ENCODE measurements around the gene NFKBIZ. TPM values are rescaled to one million over a fixed set of nuclear protein-coding genes. Genes with fewer than 3 reads are reported as not detected.
A peak's percentile ranks its signal among the peaks of the same experiment; 100 is the strongest.

NFKBIZ gene
- total RNA-seq, 2 experiments from 2014 or later: 11.8 to 26.6 TPM

GRCh38 chr3:101876142-101876541 is 26.8 kb downstream of the NFKBIZ start:
- Histone ChIP-seq H2AFZ (ENCODE audit: low read length) (0 out of 2 replicates have a peak overlapping the region, but pooled peaks have one; percentile 18), H3K9me2 (ENCODE audit: insufficient read depth, low read length) (no peaks in the 10 kb centered on the region), H3K79me2 (ENCODE audit: insufficient read depth, low read depth, low read length) (no peaks in the 10 kb centered on the region), H3K36me3 (ENCODE audit: insufficient read depth, low read length) (no peaks in the 10 kb centered on the region), H3K4me3 (ENCODE audit: low read depth, low read length, poor library complexity, severe bottlenecking) (no peak overlapping the region), H4K20me1 (ENCODE audit: insufficient read depth, low read length) (no peaks in the 10 kb centered on the region), H3K9me3 (ENCODE audit: low read length) (no peaks in the 10 kb centered on the region), H3K4me2 (ENCODE audit: low read length) (no peak overlapping the region), H3K4me1 (ENCODE audit: insufficient read depth, low read length, poor library complexity, severe bottlenecking) (peaks cover 11% of the 10 kb centered on the region), H3K27ac (ENCODE audit: low read depth, low read length, poor library complexity, severe bottlenecking) (no peak overlapping the region)
- intact Hi-C loops (cut with micrococcal nuclease; ENCODE audit: unreplicated experiment): no loop called here
- TF ChIP-seq EZH2phosphoT487 (IDR thresholded peaks at IDR 0.05; ENCODE audit: borderline replicate concordance, low read depth, low read length) (no peak), CTCF (conservative IDR thresholded peaks at IDR 0.05; ENCODE audit: low read length) (no peak)
- BruUV-seq (replicated peaks): no TSS peak
- no peak for DNase-seq (ENCODE audit: low spot score)
- POLR2A ChIA-PET: interaction anchor here (0.5 to 1.6 kb wide), 7 partner anchors 11 to 341 kb away, joined by 3 to 5 read pairs (median 3); no protein-coding TSS in a partner anchor
- CTCF ChIA-PET (ENCODE audit: unreplicated experiment): interaction anchor here (0.9 kb wide), 1 partner anchor 16 kb away, joined by 3 read pairs; no protein-coding TSS in a partner anchor

GRCh38 chr3:101878589-101878988 is 29.3 kb downstream of the NFKBIZ start:
- Histone ChIP-seq H3K9me3 (ENCODE audit: low read length) (no peaks in the 10 kb centered on the region), H3K79me2 (ENCODE audit: insufficient read depth, low read depth, low read length) (no peaks in the 10 kb centered on the region), H3K4me2 (ENCODE audit: low read length) (no peak overlapping the region), H3K27ac (ENCODE audit: low read depth, low read length, poor library complexity, severe bottlenecking) (no peak overlapping the region), H3K4me3 (ENCODE audit: low read depth, low read length, poor library complexity, severe bottlenecking) (no peak overlapping the region), H4K20me1 (ENCODE audit: insufficient read depth, low read length) (no peaks in the 10 kb centered on the region), H3K4me1 (ENCODE audit: insufficient read depth, low read length, poor library complexity, severe bottlenecking) (peaks cover 11% of the 10 kb centered on the region), H3K36me3 (ENCODE audit: insufficient read depth, low read length) (no peaks in the 10 kb centered on the region), H2AFZ (ENCODE audit: low read length) (no peak overlapping the region), H3K9me2 (ENCODE audit: insufficient read depth, low read length) (no peaks in the 10 kb centered on the region)
- no TSS peak for BruUV-seq (replicated peaks)
- CTCF ChIA-PET (ENCODE audit: unreplicated experiment): no interaction called here
- intact Hi-C loops (cut with micrococcal nuclease; ENCODE audit: unreplicated experiment): no loop called here
- TF ChIP-seq CTCF (conservative IDR thresholded peaks at IDR 0.05; ENCODE audit: low read length) (no peak), EZH2phosphoT487 (IDR thresholded peaks at IDR 0.05; ENCODE audit: borderline replicate concordance, low read depth, low read length) (no peak)
- POLR2A ChIA-PET: no interaction called here
- DNase-seq (ENCODE audit: low spot score): no peak

- Histone ChIP-seq H2AFZ (ENCODE audit: low read length) (peak overlapping the region; percentile 8; the same call in 1 of the 2 replicates), H3K36me3 (ENCODE audit: insufficient read depth, low read length) (no peaks in the 10 kb centered on the region), H3K79me2 (ENCODE audit: insufficient read depth, low read depth, low read length) (no peaks in the 10 kb centered on the region), H3K27ac (ENCODE audit: low read depth, low read length, poor library complexity, severe bottlenecking) (no peak overlapping the region), H3K4me2 (ENCODE audit: low read length) (no peak overlapping the region), H3K4me1 (ENCODE audit: insufficient read depth, low read length, poor library complexity, severe bottlenecking) (peaks cover 11% of the 10 kb centered on the region), H3K4me3 (ENCODE audit: low read depth, low read length, poor library complexity, severe bottlenecking) (no peak overlapping the region), H4K20me1 (ENCODE audit: insufficient read depth, low read length) (no peaks in the 10 kb centered on the region), H3K9me2 (ENCODE audit: insufficient read depth, low read length) (no peaks in the 10 kb centered on the region), H3K9me3 (ENCODE audit: low read length) (no peaks in the 10 kb centered on the region)
- CTCF ChIA-PET (ENCODE audit: unreplicated experiment): no interaction called here
- DNase-seq (ENCODE audit: low spot score): no peak
- intact Hi-C loops (cut with micrococcal nuclease; ENCODE audit: unreplicated experiment): no loop called here
- no peak for TF ChIP-seq EZH2phosphoT487 (IDR thresholded peaks at IDR 0.05; ENCODE audit: borderline replicate concordance, low read depth, low read length)
- no peak for TF ChIP-seq CTCF (conservative IDR thresholded peaks at IDR 0.05; ENCODE audit: low read length)
- POLR2A ChIA-PET: no interaction called here
- BruUV-seq (replicated peaks): no TSS peak
Measured at GRCh38 chr3:101879102-101879501, 29.8 kb downstream of the NFKBIZ start.
